HFF-Myc (cell line): ENCODE measurements around the gene CEACAM19.

Experiments used
- DNase-seq: peaks from one replicate; pipeline ENCODE4 v3.0.0-alpha.2; 2011; ENCODE audit warnings: low read depth; ENCODE audit errors: extremely low read depth
- H3K4me3 ChIP-seq: replicated peaks from 2 replicates; pipeline ENCODE4 v1.5.1; 2011; ENCODE audit warnings: low read depth, mild to moderate bottlenecking, control low read depth, low read length
- CTCF ChIP-seq: IDR thresholded peaks from 2 replicates; pipeline ENCODE4 v1.5.1; 2012; ENCODE audit warnings: mild to moderate bottlenecking, low read depth, low read length, control low read depth; ENCODE audit errors: missing control alignments

Gene CEACAM19

GRCh38 chr19:44646049-44646416 is 25.2 kb upstream of the CEACAM19 start:
- no peak for TF ChIP-seq CTCF
- no peak for DNase-seq
- H3K4me3 ChIP-seq: peak overlapping the region; percentile 8; the same call in 1 of the 2 replicates

- H3K4me3 ChIP-seq: no peak overlapping the region
- no peak for DNase-seq
- TF ChIP-seq CTCF: no peak
Measured at GRCh38 chr19:44647144-44647543, 24.1 kb upstream of the CEACAM19 start.

- no peak for TF ChIP-seq CTCF
- no peak for DNase-seq
Measured at GRCh38 chr19:44648631-44649251, 22.5 kb upstream of the CEACAM19 start.

GRCh38 chr19:44649578-44650145 is 21.6 kb upstream of the CEACAM19 start:
- TF ChIP-seq CTCF: no peak
- no peak for DNase-seq
- H3K4me3 ChIP-seq: no peak overlapping the region

More at GRCh38 chr19:44648631-44649251, 22.5 kb upstream of the CEACAM19 start:
- H3K4me3 ChIP-seq: no peak overlapping the region

- no peak for TF ChIP-seq CTCF
- DNase-seq: no peak
- H3K4me3 ChIP-seq: no peak overlapping the region
Measured at GRCh38 chr19:44653343-44653742, 17.9 kb upstream of the CEACAM19 start.

GRCh38 chr19:44653977-44654774 is 17.1 kb upstream of the CEACAM19 start:
- no peak overlapping the region for H3K4me3 ChIP-seq
- no peak for DNase-seq

More at GRCh38 chr19:44653977-44654774, 17.1 kb upstream of the CEACAM19 start:
- TF ChIP-seq CTCF: peak; percentile 18
